Mucosa of gallbladder (tissue), 1 donor: ENCODE measurements around the gene C1QBP. TPM values are rescaled to one million over a fixed set of nuclear protein-coding genes. Genes with fewer than 3 reads are reported as not detected.
A peak's percentile ranks its signal among the peaks of the same experiment; 100 is the strongest.
"Not testable (repeated sequence)": the region's sequence is repeated elsewhere in the genome, so short reads cannot be mapped to it uniquely, and the experiment has no call there.

Source experiments
- DNase-seq: peaks from one replicate; pipeline ENCODE4 v3.0.0-alpha.2; 2020; ENCODE audit warnings: low spot score
- total RNA-seq: library from RNA; stranded (reverse); gene quantifications from one replicate; pipeline ENCODE4 v1.2.1, GENCODE V29; 2021
- donor health status: DM: no; HTN: no; CAD: no.

C1QBP gene, protein sequence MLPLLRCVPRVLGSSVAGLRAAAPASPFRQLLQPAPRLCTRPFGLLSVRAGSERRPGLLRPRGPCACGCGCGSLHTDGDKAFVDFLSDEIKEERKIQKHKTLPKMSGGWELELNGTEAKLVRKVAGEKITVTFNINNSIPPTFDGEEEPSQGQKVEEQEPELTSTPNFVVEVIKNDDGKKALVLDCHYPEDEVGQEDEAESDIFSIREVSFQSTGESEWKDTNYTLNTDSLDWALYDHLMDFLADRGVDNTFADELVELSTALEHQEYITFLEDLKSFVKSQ
- 78.0 TPM for total RNA-seq

DNA sequence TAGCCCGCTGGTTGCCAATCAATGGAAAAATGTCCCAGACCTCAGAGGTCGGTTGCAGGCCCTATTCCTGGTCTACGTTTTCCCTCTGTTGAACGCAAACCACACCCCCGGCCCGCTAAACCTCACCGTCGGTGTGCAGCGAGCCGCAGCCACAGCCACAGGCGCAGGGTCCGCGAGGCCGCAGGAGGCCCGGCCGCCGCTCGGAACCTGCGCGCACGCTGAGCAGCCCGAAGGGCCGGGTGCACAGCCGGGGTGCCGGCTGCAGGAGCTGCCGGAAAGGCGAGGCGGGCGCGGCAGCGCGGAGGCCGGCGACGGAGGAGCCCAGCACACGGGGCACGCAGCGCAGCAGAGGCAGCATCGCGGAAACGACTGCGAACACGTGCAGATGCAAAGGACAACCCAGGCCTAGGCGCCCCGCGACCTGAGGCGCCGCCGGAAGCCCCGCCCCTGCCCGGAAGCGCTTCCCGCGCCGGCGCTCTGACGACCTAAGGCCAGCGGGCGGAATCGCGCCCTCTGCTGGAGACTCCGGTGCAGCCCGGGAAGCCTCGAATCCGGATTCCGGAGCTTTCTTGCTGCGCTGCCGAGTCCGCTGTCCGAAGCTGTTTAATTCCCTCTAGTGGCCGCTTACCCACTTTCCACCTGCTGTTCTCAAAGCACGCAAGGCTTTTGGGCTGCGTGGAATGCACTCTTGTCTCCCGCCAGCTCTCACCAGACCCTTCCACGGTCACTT is at the start of gene C1QBP:
TSS of gene C1QBP (minus strand) at position 440 of the 730 bp plus-strand sequence. CDS start at position 358, 82 bp downstream.
- DNase-seq, result peak; percentile 96

DNA sequence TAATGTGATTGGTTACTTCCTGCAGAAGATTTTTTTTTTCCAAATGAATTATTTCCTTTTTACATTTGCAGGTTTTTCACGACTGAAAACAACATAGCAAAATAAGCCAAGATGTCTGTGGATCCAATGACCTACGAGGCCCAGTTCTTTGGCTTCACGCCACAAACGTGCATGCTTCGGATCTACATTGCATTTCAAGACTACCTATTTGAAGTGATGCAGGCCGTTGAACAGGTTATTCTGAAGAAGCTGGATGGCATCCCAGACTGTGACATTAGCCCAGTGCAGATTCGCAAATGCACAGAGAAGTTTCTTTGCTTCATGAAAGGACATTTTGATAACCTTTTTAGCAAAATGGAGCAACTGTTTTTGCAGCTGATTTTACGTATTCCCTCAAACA is 49.8 kb upstream of the C1QBP start:
- DNase-seq, result no peak

DNA sequence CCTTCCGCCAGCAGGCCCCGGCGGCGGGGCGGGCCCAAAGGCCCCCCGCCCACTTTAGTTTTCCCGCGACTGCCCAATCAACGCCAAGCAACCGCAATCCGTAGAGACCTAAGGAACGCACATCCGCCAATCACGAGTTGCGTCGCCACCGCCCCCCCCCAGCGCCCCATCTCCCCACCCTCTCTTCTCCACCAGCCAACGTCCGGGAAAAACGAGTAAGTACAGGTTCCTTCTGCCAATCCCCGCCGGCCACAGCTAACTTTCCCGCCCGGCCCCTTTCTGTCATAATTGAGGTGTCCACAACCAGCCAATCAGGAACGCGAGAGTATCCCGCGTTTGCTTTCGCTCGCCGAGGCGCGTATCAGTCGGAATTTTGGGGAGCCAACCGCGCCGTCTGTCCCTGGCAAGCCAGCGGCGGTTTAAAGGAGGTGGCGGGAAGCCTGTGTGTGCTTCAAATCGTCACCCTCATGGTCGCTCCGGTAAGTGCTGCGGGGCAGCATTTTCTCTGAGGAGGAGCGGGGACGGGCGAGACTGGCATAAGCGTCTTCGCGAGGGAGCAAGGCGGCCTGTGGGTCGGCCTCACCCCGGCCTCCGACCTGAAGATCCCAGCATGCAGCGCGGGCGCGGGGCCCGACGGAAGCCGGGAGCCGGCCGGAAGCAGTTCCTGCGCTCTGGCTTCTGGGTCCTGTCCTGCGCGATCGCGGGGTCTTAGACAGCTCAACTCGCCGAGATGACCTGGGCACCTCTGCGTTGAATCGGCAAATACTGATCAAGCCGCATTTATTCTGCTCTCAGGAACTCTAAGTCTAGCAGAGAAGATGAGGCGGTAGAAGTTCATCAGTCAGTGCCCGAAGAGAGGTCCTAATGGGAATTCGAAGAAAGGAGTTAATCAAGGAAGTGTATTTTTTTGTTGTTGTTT is 47.5 kb upstream of the C1QBP start, which contains the start of gene MIS12:
TSS of gene MIS12 (plus strand) at position 361 of the 919 bp plus-strand sequence. CDS start 2,297 bp downstream, outside the sequence.
- DNase-seq, result peak; percentile 99

DNA sequence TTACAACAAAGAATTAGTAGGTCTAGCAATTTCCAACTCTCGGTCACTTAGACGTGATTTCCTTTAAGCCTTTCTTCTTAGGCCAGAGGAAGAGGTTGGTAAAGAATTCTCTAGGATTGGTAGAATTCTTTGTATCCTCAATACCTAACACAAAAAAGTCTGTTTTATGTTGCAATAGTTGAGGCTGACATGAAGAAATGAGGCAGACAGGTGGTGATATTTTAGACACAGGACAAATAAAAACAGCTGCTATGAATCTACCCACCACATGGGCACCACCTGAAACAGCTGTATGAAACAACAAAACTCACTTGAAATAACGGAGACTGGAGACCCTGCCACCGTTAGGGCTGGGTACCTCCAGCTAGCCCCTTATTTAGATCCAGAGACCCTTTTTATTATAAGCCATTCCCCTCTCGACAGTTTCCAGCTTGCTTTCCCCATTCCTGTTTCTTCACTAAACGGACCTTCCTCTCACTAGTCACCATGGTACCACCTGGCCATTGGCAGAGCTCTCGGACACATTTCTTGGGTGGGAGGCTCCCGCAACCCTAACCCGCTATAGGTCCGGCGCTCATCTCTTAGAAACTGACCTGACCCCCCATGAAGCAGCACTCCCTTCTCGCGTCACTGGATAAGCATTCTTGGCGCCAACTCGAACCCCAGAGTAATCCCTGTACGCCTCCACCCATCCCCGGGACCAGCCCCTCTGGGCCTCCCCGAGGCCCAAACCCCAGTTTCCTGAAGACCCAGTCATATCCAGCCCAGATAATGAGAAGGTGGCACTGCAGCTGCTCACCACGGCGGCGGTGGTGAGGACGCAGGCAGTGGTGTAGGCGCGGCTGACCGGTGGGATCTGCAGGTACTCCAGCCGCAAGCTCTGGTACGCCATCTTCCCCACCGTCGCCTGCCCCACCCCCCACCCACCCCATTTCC is 46.6 kb upstream of the C1QBP start, which contains the start of gene DERL2:
TSS of gene DERL2 (minus strand) at position 909 of the 936 bp plus-strand sequence. CDS start at position 892, 17 bp downstream.
- DNase-seq, result no peak

DNA sequence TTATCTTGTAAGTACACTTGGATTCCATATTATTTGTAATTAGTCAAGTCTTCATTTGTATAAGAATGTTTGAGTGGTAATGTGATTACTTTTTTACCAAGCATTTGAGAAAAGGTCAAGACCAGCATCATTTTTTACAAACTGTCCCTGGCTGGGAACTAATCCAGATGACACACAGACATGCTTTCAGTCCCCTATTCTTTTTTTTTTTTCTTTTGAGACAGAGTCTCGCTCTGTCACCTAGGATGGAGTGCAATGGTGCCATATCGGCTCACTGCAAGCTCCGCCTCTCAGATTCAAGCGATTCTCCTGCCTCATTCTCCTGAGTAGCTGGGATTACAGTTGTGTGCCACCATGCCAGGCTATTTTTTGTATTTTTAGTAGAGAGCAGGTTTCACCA is 42.5 kb upstream of the C1QBP start:
- DNase-seq, result no peak

DNA sequence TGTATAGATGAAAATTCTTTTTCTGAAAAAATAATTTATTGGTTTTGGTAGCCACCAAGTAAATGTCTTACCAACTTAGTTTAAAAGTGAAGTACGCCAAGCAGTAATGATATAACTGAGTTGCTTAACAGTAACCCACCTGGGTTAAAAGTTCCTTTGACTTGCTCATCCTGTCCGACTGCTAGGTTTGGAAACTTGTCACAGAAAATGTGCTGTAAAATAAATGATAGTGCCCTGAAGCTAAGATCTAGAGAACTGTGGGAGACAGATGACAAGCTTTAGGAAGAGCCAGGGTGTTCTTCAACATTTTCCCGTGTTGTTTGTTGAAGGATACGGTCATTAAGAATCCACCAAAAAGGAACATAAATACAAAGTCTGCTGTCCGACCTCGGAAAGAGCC is 42.0 kb upstream of the C1QBP start:
- no peak for DNase-seq

DNA sequence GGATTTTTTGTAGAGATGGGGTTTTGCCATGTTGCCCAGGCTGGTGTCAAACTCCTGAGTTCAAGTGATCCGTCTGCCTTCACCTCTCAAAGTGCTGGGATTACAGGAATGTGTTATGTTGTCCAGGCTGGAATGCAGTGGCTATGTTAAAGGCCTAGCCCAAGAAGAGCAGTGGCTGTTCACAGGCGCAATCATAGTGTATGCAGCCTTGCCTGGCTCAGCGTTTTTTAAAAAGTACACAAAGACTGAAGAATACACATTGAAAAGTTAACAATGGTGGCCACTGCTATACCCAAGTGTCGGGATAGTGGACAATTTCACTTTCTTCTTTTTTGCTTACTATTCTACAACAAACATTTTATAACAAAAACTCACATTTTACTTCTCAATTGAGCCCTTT is 40.0 kb upstream of the C1QBP start:
- no peak for DNase-seq

DNA sequence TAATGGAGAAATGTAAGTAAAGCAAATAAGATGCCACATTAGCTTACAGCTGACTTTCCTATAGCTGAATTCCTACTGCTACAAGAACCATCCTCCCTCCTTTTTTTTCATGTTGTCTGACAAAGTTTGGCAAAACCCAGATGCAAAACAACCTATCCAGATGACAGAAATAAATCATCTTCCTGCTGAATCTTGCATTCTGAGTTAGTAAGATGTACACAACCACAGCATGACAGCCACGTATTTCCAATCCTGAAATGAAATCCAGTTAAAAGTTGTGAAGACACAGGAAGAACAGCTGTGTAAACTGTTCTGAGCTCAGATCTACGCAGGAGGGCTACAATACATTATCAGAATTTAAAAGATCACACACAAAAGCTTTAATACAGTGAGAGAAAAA is 35.0 kb upstream of the C1QBP start:
- no peak for DNase-seq

DNA sequence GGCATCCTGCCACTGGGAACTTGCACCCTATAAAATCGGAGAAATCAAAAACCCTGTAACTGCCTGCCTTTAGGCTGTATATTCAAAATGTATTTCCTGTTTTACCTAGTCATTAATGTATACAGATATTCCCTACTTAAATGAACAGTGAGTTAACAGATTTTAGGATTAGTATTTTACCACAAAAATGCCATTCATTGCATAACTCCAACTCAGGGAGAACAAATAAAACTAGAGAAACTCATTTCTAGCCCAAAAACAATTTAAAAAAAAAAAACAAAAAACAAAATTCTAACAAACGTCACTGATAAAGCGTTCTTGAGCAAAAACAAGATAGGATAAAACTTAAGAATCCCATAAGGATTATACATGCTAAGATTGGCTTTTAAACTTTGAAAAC is 33.6 kb upstream of the C1QBP start:
- no peak for DNase-seq

DNA sequence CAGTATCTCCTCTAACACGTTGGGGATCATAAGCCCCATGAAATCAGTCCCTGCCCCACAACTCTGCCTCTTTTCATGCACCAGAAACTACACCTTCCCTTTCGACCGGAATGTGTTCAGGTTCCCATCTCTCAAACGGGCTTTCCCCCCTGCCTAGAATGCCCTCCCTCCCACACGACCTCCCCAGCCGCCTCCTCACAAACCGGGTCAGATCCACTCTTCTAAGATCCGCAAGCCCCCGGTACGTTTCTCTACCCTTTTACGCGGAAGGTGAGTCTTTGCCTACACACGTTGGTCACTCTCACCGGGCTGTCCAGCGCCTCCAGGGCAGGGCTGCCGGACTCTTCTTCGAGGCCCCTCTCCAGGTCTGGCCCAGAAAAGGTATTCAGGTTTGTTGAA is 29.1 kb upstream of the C1QBP start:
- DNase-seq, result no peak

DNA sequence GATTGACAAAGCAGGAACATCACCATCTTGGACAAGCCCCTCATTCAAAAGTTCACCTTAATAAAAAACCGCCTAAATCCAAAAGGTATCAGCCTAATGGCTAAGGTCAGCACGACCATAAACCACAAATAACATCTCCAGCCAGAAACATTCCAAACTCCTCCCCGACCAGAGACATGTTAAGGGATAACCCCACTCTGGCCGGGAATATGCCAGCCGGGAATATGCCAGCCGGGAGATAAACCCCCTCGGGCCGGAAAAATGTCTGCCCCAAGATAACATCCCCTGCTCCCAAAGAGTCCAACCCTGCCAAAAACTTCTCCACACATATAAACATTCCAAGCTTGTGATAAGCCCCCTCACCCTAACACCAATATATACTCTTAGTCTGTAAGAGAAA is 28.5 kb upstream of the C1QBP start:
- no peak for DNase-seq

DNA sequence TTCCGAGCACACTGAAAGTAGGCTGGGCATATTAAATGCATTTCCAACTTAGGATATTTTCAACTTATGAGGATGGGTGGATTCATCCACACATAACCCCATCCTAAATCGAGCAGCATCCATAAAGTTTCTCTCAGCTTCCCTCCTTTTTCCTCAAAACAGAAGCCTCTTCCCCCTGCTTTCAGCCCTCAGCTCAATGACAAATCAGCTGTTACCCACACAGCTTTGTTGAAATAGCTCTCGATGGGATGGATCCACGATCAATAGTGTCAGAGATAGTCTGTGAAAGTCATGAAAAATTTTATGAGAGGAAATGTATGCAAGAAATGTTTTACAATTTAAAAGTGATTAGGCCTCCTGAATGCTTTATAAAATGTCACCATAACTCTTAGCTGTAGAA is 27.3 kb upstream of the C1QBP start:
- no peak for DNase-seq

DNA sequence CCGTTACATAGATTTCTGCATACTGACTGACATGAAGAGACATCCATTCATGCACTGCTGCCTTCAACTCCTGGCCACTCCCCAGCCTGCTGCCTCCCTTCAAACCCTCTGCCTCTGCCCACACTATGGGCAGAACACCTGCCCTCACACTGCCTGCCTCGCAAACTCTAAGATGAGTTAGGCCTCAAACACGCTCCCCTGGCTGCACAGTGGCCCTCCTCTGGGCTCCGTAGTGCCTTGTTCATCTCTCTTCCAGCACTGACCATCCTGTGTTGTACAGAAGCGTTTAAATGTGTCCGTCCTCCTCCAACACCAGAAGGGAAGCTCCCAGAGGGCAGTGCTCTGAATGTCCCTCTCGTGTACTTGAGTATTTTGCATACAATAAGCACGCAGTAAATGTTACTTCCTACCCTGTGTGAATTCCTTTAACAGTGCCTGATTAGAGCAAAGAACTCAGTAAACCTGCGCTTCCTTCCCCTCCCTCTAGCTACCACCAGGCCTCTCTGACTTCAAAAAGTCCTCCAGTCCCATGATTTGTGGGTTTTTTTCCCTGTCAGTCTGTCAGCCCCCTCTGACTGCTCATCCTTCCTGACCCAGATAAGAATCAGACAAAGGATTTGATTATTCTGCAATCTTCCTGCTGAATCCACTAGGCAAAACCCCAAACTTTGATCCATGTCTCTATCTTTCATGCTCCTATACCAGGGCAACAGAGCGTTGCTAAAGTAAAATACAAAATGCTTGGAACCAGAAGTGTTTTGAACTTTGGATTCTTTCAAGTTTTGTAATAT is 26.0 kb upstream of the C1QBP start:
- no peak for DNase-seq

DNA sequence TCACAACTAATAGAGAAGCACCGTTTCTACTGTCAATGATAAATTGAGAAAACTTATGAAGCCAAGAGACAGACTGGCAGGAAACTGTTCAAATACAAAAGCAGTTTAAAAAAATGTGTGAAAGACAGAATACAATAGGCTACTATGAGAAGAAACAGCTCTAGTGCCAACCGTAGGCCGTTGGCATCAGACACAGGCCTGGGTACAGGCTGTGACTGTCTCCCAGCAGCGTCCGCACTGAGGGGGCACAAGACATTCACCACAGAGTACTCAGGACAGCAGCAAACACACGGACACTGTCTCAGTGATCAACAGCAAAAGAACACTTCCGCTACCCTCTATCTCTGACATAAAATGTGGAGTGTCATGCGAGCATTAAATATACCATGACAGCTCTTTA is 7.8 kb upstream of the C1QBP start:
- no peak for DNase-seq

DNA sequence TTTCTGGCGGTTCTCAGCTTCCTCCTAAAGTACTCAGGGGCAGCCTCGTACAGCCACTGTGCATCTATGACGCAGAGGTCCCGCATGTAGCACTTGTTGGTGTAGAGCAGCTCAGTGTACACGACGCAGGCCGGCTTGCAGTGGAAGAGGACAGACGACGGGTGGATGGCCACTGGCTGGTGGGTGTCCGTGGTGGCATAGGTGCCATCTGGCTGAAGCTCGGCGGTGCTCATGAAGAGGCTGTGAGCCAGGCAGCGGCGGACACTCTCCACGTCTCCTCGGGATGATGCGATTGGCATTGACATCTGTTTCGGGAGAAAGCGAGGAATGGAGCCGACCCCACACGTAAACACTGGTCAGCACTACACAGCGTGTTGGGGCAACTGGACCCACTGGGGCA is 5.3 kb upstream of the C1QBP start:
- DNase-seq, result no peak

DNA sequence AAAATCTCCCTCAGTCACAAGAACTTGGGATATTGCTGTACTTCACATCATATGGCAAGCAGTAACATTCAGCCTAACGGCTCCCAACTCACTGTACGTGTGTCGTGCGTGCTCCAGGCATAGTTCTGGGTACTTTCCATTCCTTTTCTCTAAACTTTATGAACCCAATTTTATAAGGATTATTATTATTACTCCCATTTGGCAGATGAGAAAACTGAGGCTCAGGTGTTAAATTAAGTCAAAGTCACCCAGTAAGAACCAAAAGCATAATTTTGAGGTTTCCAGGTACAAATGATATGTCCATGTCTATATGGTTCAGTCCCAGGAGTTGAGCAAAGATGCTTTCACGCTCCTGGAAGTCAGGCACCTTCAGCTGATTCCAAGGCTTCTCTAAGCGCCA is 4.8 kb upstream of the C1QBP start:
- no peak for DNase-seq

DNA sequence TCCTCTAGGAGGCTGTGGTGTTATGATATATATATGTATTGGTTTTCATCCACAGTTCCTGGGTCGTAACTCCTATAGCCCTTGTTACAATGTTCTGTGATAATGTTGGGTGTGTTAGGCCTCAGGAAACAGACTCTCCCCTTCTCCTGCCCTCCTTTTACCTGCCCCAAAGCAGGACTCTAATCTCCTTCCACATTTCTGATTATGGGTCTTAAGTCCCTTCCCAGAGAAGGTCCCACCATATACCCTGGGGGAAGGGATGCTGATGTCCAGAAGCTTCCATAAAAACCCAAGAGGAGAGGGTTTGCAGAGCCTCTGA is 450 bp upstream of the C1QBP start:
- DNase-seq, result no peak

DNA sequence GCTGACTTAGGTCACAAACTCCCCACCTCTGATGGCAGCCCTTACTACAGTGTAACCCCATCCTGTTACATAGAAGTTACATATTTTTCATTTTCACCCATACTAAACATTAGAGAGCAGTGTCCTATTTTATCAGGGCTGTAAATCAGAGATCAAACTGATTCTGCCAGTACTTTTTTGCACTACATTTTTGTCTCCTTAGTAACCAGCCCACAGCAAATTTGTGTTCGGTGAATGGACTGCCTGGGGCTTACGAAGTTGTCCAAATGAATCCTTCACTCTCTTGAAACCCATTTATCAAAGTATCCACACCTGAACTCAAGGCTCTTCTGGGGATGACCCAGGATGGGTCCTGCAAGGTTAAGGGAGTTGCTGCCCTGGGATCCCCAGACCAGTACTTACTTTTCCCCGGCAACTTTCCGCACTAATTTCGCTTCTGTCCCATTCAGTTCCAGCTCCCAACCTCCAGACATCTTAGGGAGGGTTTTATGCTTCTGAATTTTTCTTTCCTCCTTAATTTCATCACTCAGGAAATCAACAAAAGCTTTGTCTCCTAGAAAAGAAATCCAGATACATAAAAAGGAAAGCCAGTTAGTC is 1.1 kb downstream of the C1QBP start:
- no peak for DNase-seq

DNA sequence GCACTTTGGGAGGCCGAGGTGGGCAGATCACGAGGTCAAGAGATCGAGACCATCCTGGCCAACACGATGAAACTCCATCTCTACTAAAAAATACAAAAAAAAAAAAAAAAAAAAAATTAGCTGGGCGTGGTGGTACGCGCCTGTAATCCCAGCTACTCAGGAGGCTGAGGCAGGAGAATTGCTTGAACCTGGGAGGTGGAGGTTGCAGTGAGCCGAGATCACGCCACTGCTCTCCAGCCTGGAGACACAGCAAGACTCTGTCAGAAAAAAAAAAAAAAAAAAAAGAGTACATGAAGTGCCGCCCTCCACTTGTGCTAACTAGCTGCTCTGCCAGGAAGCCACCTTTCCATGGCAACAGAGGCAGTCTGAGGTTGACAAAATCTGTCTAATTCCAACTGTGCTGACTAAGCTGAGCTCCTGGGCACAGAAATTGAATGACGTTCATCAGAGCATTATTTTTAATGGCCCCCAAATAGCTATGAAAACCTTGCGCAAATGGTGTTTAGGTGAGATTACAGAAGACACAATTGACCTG is 3.1 kb downstream of the C1QBP start:
- DNase-seq, result not testable (repeated sequence)

DNA sequence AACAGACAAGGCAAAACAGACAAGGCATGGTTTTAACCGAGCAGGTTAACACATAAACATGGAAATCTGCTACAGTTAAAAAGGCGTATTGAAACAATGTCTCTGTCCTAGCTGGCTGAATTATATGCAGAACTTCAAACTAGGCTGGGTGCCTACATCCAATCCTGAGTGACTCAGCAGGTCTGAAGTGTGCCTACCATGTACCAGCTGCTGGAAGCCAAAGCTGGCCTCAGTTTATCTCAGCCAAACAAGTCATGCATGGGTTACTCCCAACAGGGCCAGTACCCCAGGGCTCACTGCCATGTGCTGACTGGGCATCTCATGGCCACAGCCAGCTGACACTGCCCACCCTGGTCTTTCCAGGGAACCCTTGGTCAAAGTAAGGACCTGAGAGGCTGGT is 4.0 kb downstream of the C1QBP start:
- DNase-seq, result no peak
